Urinary bladder (tissue), 4 donors: ENCODE results near the gene KRTAP5-3. TPM values are rescaled to one million over a fixed set of nuclear protein-coding genes. Genes with fewer than 3 reads are reported as not detected.
A peak's percentile ranks its signal among the peaks of the same experiment; 100 is the strongest.
"Not testable (repeated sequence)": the region's sequence is repeated elsewhere in the genome, so short reads cannot be mapped to it uniquely, and the experiment has no call there.

Source experiments
- DNase-seq: peaks from one replicate; pipeline ENCODE4 v3.0.0-alpha.2; 2015; ENCODE audit errors: extremely low spot score
- H3K27ac ChIP-seq: one replicate; pipeline ENCODE4 v1.5.1; 2013; ENCODE audit warnings: low read depth, mild to moderate bottlenecking, moderate library complexity
- H3K36me3 ChIP-seq: one replicate; pipeline ENCODE4 v1.6.1; 2013; ENCODE audit warnings: mild to moderate bottlenecking, moderate library complexity; ENCODE audit not compliant: insufficient read depth
- H3K4me1 ChIP-seq: one replicate; pipeline ENCODE4 v1.6.1; 2013; ENCODE audit warnings: mild to moderate bottlenecking, moderate library complexity; ENCODE audit not compliant: insufficient read depth
- H3K4me3 ChIP-seq: one replicate; pipeline ENCODE4 v1.5.1; 2013; ENCODE audit warnings: low read depth, low read length
- WGBS: extraction: QIAGEN DNeasy Blood & Tissue Kit; methylation state at CpG from one replicate; pipeline ENCODE4 v1.1.7; 2013; 5-methylcytosine and 5-hydroxymethylcytosine counted together
- polyA plus RNA-seq: library from polyadenylated mRNA; stranded (reverse); fragments of 200-250 nt; gene quantifications from one replicate; pipeline ENCODE4 v1.2.3, GENCODE V29; 2013
- total RNA-seq: library from RNA; depleted of rRNA; stranded (reverse); fragments of >200 nt; gene quantifications from one replicate; pipeline ENCODE4 v1.2.3, GENCODE V29; 2014
- donor health status: healthy with polysubstance abuse.
- donor health status: healthy.

The KRTAP5-3 gene
- total and polyA plus RNA-seq, 2 donors: not detected

- no peak overlapping the region for H3K4me3 ChIP-seq
- no peaks in the 10 kb centered on the region for H3K36me3 ChIP-seq
- WGBS: 92% methylated on average over 28 of the region's 28 CpGs
- H3K4me1 ChIP-seq: no peaks in the 10 kb centered on the region
- no peak for DNase-seq
- H3K27ac ChIP-seq: no peak overlapping the region
Measured at GRCh38 chr11:1648653-1649420, 40.6 kb upstream of the KRTAP5-3 start.

- no peak for DNase-seq
- WGBS: 93% methylated on average over 35 of the region's 35 CpGs
- Histone ChIP-seq H3K27ac (no peak overlapping the region), H3K36me3 (no peaks in the 10 kb centered on the region), H3K4me1 (no peaks in the 10 kb centered on the region), H3K4me3 (no peak overlapping the region)
Measured at GRCh38 chr11:1647901-1648652, 39.8 kb upstream of the KRTAP5-3 start.

- H3K4me3 ChIP-seq, H3K4me1 ChIP-seq, DNase-seq, H3K36me3 ChIP-seq, H3K27ac ChIP-seq: not testable (repeated sequence)
- WGBS: 92% methylated on average over 10 of the region's 10 CpGs
Measured at GRCh38 chr11:1646540-1646939, 38.3 kb upstream of the KRTAP5-3 start.

GRCh38 chr11:1645357-1645821 is 37.1 kb upstream of the KRTAP5-3 start:
- Histone ChIP-seq H3K36me3 (no peaks in the 10 kb centered on the region), H3K27ac (no peak overlapping the region), H3K4me3 (no peak overlapping the region), H3K4me1 (no peaks in the 10 kb centered on the region)
- WGBS: 77% methylated on average over 12 of the region's 12 CpGs
- no peak for DNase-seq

GRCh38 chr11:1644601-1645356 is 36.5 kb upstream of the KRTAP5-3 start:
- Histone ChIP-seq H3K4me1 (no peaks in the 10 kb centered on the region), H3K27ac (no peak overlapping the region), H3K36me3 (no peaks in the 10 kb centered on the region), H3K4me3 (no peak overlapping the region)
- 82% methylated on average over 20 of the region's 20 CpGs for WGBS
- DNase-seq: no peak

GRCh38 chr11:1643146-1643690 is 35.0 kb upstream of the KRTAP5-3 start:
- Histone ChIP-seq H3K4me1 (no peaks in the 10 kb centered on the region), H3K36me3 (no peaks in the 10 kb centered on the region), H3K4me3 (no peak overlapping the region), H3K27ac (no peak overlapping the region)
- no peak for DNase-seq
- WGBS: 94% methylated on average over 20 of the region's 20 CpGs

GRCh38 chr11:1642288-1643145 is 34.3 kb upstream of the KRTAP5-3 start:
- WGBS: 72% methylated on average over 29 of the region's 29 CpGs
- DNase-seq: no peak
- no peaks in the 10 kb centered on the region for H3K36me3 ChIP-seq
- no peak overlapping the region for H3K27ac ChIP-seq
- H3K4me1 ChIP-seq: no peaks in the 10 kb centered on the region
- no peak overlapping the region for H3K4me3 ChIP-seq

GRCh38 chr11:1641096-1641495 is 32.8 kb upstream of the KRTAP5-3 start:
- Histone ChIP-seq H3K4me3 (no peak overlapping the region), H3K36me3 (no peaks in the 10 kb centered on the region), H3K27ac (no peak overlapping the region), H3K4me1 (no peaks in the 10 kb centered on the region)
- WGBS: 88% methylated on average over 15 of the region's 15 CpGs
- DNase-seq: no peak

GRCh38 chr11:1640076-1640946 is 32.0 kb upstream of the KRTAP5-3 start:
- no peak for DNase-seq
- Histone ChIP-seq H3K4me1 (no peaks in the 10 kb centered on the region), H3K27ac (no peak overlapping the region), H3K4me3 (no peak overlapping the region), H3K36me3 (no peaks in the 10 kb centered on the region)
- WGBS: 56% methylated on average over 32 of the region's 32 CpGs

- WGBS: 48% methylated on average over 15 of the region's 15 CpGs
- Histone ChIP-seq H3K4me3 (no peak overlapping the region), H3K4me1 (no peaks in the 10 kb centered on the region), H3K27ac (no peak overlapping the region), H3K36me3 (no peaks in the 10 kb centered on the region)
- DNase-seq: no peak
Measured at GRCh38 chr11:1639666-1640065, 31.4 kb upstream of the KRTAP5-3 start.

GRCh38 chr11:1639102-1639620 is 30.9 kb upstream of the KRTAP5-3 start:
- H3K27ac ChIP-seq: no peak overlapping the region
- H3K4me1 ChIP-seq: no peaks in the 10 kb centered on the region
- peak; percentile 65 for DNase-seq
- no peaks in the 10 kb centered on the region for H3K36me3 ChIP-seq
- no peak overlapping the region for H3K4me3 ChIP-seq
- WGBS: 56% methylated on average over 18 of the region's 18 CpGs

GRCh38 chr11:1638344-1638743 is 30.1 kb upstream of the KRTAP5-3 start:
- no peak for DNase-seq

More at GRCh38 chr11:1638344-1638743, 30.1 kb upstream of the KRTAP5-3 start:
- WGBS: 84% methylated on average over 8 of the region's 8 CpGs
- Histone ChIP-seq H3K36me3 (no peaks in the 10 kb centered on the region), H3K27ac (no peak overlapping the region), H3K4me3 (no peak overlapping the region), H3K4me1 (no peaks in the 10 kb centered on the region)
